Fibroblast of villous mesenchyme (primary cell): ENCODE measurements around the gene MAPK14. TPM values are rescaled to one million over a fixed set of nuclear protein-coding genes. Genes with fewer than 3 reads are reported as not detected.

ENCODE experiments used
- DNase-seq: peaks from one replicate; pipeline ENCODE4 v3.0.0-alpha.2; 2010; ENCODE audit warnings: low read depth
- H3K4me3 ChIP-seq: 2 replicates; pipeline ENCODE4 v1.5.1; 2011; ENCODE audit warnings: low read depth, mild to moderate bottlenecking, low read length
- total RNA-seq: library from RNA; depleted of rRNA; stranded (reverse); fragments of >200 nt; gene quantifications from 2 replicates; pipeline ENCODE4 v1.2.3, GENCODE V29; 2012
- TF ChIP-seq, protein P1 (sequence below): IDR thresholded peaks from 2 replicates; pipeline ENCODE4 v1.5.1; 2012; ENCODE audit warnings: low read depth, mild to moderate bottlenecking, low read length; ENCODE audit not compliant: insufficient read depth

Gene MAPK14
- total RNA-seq, 1 donor: 86.8 TPM

DNA sequence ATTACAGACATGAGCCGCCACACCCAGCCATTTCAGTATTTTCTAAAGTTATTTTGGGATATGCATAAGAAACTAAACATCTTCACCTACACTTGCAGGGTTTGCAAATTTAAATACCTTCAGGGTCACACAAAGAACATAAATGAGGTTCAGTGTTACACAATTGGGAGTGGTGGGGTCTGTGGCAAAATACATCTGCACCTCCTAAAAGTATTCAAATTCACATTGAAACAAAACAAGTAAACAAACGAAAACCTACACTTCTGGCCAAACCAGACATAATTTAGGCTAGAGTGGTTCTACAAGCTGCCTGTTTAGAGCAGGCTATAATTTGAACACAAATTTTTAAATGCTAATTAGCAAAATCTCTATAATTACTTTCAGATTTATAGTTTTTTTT, 34.6 kb downstream of the MAPK14 start:
- H3K4me3 ChIP-seq: no peak overlapping the region
- DNase-seq: no peak
- TF ChIP-seq, protein P1, sequence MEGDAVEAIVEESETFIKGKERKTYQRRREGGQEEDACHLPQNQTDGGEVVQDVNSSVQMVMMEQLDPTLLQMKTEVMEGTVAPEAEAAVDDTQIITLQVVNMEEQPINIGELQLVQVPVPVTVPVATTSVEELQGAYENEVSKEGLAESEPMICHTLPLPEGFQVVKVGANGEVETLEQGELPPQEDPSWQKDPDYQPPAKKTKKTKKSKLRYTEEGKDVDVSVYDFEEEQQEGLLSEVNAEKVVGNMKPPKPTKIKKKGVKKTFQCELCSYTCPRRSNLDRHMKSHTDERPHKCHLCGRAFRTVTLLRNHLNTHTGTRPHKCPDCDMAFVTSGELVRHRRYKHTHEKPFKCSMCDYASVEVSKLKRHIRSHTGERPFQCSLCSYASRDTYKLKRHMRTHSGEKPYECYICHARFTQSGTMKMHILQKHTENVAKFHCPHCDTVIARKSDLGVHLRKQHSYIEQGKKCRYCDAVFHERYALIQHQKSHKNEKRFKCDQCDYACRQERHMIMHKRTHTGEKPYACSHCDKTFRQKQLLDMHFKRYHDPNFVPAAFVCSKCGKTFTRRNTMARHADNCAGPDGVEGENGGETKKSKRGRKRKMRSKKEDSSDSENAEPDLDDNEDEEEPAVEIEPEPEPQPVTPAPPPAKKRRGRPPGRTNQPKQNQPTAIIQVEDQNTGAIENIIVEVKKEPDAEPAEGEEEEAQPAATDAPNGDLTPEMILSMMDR: no peak

DNA sequence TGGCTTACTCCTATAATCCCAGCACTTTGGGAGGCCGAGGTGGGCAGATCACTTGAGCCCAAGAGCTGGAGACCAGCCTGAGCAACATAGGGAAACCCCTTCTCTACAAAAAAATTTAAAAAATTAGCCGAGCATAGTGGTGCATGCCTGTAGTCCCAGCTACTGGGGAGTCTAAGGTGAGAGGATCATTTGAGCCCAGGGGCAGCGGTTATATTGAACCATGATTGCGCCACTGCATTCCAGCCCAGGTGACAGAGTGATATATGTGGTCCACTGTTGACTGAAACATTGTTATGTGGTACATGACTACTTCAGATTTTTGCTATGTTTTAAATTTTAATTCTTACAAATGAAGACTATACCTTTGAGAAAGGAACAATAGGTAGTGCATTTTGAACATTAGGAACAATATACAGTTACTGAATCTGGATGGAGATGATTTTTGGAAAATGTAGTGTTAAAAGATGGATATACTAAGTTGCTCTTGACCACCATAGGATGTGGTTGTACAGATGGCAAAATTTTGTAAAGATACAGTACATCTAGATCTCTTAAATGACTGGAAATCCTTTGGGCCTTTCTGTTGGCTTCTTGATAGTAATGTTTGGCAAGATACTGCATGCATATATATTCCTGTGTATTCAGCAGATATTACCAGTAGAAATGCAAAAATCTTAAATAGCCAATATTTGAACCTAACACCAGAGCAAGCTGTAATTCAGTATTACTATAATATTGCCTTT, 35.9 kb downstream of the MAPK14 start:
- DNase-seq: no peak
- TF ChIP-seq, protein P1: no peak
- H3K4me3 ChIP-seq: no peak overlapping the region

DNA sequence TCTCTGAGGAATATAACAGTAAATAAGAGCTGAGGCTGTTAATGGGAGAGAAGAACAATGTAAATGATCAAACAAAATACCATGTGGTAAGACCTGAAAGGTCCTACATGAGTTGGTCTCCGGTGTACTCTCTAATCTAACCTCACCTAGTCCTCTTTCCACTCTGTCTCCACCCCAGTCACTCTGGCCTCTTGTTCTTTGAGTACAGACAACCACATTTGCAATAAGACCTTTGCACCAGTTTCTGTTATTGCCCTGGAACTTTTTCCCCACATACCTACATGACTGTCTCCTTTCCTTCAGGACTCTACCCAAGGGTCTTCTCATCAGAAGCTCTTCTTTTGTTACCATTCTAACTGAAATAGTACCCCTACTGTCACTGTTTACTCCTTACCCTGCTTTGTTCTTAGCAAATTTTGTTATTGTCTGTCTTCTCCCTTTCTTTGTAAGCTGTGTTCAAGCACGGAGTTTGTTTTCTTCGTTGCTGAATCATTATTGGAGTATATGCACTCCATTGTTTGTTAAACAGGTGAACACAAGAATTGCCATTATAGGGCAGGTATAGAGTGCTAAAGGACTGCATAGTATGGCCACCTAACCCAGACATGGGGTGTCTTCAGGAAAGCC, 37.3 kb downstream of the MAPK14 start:
- H3K4me3 ChIP-seq: no peak overlapping the region
- no peak for DNase-seq
- TF ChIP-seq, protein P1: no peak

DNA sequence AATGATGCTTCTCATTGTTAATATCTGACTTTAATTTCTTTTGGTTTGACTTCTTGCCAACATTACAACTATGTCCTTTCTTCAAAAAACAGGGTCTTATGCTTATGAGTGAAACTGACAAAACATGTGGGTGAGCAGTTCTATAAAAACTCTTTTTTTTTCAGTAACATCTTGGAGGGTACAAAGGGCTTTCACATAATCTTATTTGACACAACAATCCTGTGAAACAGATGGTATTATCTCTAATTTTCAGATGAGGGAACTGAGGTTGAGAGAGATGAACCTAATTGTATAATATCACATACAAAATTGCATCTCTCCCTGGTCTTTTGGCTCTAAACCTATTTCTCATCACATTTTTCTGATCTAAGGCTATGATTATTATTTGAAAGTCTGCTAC, 38.3 kb downstream of the MAPK14 start:
- no peak for DNase-seq
- TF ChIP-seq, protein P1: no peak
- no peak overlapping the region for H3K4me3 ChIP-seq

DNA sequence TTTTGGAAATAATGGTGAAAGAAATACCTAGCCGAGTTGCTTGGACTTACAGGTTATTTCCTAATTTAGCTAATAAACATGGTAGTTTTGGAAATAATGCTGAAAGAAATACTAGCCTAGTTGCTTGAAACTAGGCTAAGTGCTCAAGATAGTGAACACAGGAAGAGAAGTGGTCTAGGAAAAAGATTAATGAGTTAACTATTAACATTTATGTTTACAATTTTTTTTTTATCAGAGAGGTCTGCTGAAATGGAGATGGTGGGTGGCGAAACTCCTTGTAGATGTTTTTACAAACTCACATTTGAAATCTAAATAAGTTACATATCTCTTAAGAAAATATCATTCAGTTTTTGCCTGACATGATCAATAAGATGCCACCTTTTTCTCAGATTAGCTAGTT, 39.2 kb downstream of the MAPK14 start:
- TF ChIP-seq, protein P1: no peak
- DNase-seq: no peak
- H3K4me3 ChIP-seq: no peak overlapping the region

DNA sequence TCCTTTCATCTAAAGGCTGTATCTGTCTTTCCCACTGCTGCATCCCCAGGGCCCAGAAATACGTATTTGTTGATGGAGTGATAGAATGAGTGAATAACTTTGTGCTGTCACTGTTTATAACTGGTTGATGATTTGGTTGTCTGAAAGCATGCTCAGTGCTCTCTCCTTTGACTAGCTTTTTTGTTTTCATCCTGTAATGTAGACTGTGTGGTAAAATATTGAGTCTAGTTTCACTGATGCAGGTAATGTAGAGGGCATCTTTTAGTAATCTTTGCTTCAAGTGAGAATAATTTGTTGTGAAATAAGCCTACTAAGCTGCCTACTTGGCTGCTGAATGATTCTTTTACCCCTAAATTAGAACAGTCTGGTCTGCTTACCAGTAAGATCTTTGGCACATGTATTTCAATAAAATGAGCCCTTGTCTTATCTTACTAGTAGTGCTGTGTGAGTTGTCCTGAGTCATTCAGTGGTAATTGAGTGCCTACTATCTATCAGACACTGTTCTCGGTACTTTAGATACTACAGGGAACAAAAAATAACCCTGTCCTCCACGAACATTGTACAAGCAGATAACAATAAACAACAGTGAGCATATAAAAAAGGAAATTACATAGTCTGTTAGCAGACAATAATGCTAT, 39.9 kb downstream of the MAPK14 start:
- TF ChIP-seq, protein P1: no peak
- peak; percentile 37 for DNase-seq
- H3K4me3 ChIP-seq: no peak overlapping the region

DNA sequence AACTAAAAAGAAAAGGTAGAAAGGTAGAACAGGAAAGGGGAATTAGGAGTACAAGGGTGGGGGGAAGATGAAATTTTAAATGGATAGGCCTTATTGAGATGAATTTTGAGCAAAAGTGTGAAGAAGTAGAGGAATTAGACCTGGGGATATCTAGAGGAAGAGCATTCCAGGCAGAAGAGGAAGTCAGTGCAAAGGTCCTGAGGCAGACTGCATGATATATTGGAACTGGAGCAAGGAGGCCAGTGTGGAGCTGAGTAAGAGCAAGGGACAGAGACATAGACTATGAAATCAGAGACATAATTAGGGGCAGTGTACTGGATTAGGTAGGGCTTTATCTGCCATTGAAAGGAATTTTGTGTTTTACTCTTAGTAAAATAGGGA, 40.4 kb downstream of the MAPK14 start:
- no peak for DNase-seq
- no peak overlapping the region for H3K4me3 ChIP-seq
- TF ChIP-seq, protein P1: no peak
